HCT116 (cell line): ENCODE results near the gene GPD1L. TPM values are rescaled to one million over a fixed set of nuclear protein-coding genes. Genes with fewer than 3 reads are reported as not detected.

ENCODE experiments used
- ATAC-seq: fragments of 200-7000 bp; cut with Tn5 transposase; 2 replicates; pipeline ENCODE4 v1.9.1; 2020; ENCODE audit warnings: mild to moderate bottlenecking, moderate library complexity
- BruUV-seq: library from RNA; stranded (reverse); fragments of 400-500 nt; replicated peaks from 2 replicates; lab custom pipeline; 2021; lab: Mats Ljungman, UMichigan
- CTCF ChIA-PET: fragments of 300-600 bp; sonication (Branson Sonifier 250); formaldehyde crosslinking; loops from one replicate; lab custom pipeline; 2021; ENCODE audit warnings: antibody characterized with exemption; lab: Charles Lee
- POLR2A ChIA-PET: fragments of 300-600, 350-600 bp; sonication (Branson Sonifier 250); formaldehyde crosslinking; loops from one replicate; lab custom pipeline; 2021; ENCODE audit warnings: antibody characterized with exemption; lab: Charles Lee
- RAD21 ChIA-PET, 2 experiments: fragments of 300-600 bp; sonication (Branson Sonifier 250); formaldehyde crosslinking; loops; one replicate each; lab custom pipeline; 2023; ENCODE audit warnings: low total read pairs in 2 of 2; ENCODE audit not compliant: uncharacterized antibody in 2 of 2, unreplicated experiment in 2 of 2, low non-redundant PET in 1 of 2; lab: Charles Lee
- DNase-seq: peaks from one replicate; pipeline ENCODE4 v3.0.0-alpha.2; 2010; ENCODE audit warnings: low read depth, low spot score
- H2AFZ ChIP-seq: fragments of 200-600 bp; shearing (Covaris generic), sonication (generic); 2 replicates; pipeline ENCODE4 v1.6.1; 2017; ENCODE audit warnings: low read depth, mixed run types, mixed read lengths, antibody characterized with exemption, low read length; ENCODE audit not compliant: poor library complexity, severe bottlenecking
- H3K27ac ChIP-seq: 2 replicates; pipeline ENCODE4 v1.5.1; 2012; ENCODE audit warnings: low read depth, low read length
- H3K27me3 ChIP-seq: fragments of 200-600 bp; sonication (generic); 2 replicates; pipeline ENCODE4 v1.6.1; 2016; ENCODE audit warnings: mixed run types, low read length, mixed read lengths; ENCODE audit not compliant: insufficient read depth
- H3K36me3 ChIP-seq, 2 experiments: fragments of 200-500 bp in 1 of 2; fragments of 200-600 bp in 1 of 2; sonication (Bioruptor generic) in 1 of 2; sonication (generic) in 1 of 2; 2 replicates each; pipeline versions ENCODE4 v1.5.1 to v1.6.1; 2014 to 2016; ENCODE audit warnings: low read length in 2 of 2, inconsistent platforms in 1 of 2, mixed read lengths in 1 of 2, mixed run types in 1 of 2; ENCODE audit not compliant: insufficient read depth in 2 of 2, control insufficient read depth in 1 of 2
- H3K4me1 ChIP-seq, 2 experiments: fragments of 200-600 bp in 1 of 2; sonication (generic) in 1 of 2; 2 replicates each; pipeline versions ENCODE4 v1.5.1 to v1.6.1; 2012 to 2017; ENCODE audit warnings: low read length in 2 of 2, inconsistent platforms in 1 of 2, mild to moderate bottlenecking in 1 of 2, mixed read lengths in 1 of 2, mixed run types in 1 of 2, moderate library complexity in 1 of 2; ENCODE audit not compliant: insufficient read depth in 2 of 2, control insufficient read depth in 1 of 2
- H3K4me2 ChIP-seq: fragments of 200-600 bp; sonication (generic); 2 replicates; pipeline ENCODE4 v1.6.1; 2017; ENCODE audit warnings: mixed run types, low read length, mixed read lengths
- H3K4me3 ChIP-seq, 2 experiments: fragments of 200-600 bp in 1 of 2; sonication (generic) in 1 of 2; replicated peaks in 1 of 2; 2 replicates each; pipeline ENCODE4 v1.5.1; 2011 to 2016; ENCODE audit warnings: low read length in 2 of 2, control low read depth in 1 of 2, low read depth in 1 of 2, mild to moderate bottlenecking in 1 of 2, mixed read lengths in 1 of 2, mixed run types in 1 of 2
- H3K79me2 ChIP-seq: fragments of 200-600 bp; sonication (generic); 2 replicates; pipeline ENCODE4 v1.6.1; 2017; ENCODE audit warnings: mild to moderate bottlenecking, mixed run types, low read length, moderate library complexity, mixed read lengths; ENCODE audit not compliant: insufficient read depth
- H3K9ac ChIP-seq: fragments of 200-600 bp; sonication (generic); 2 replicates; pipeline ENCODE4 v1.6.1; 2016; ENCODE audit warnings: low read length, mixed read lengths
- H3K9me2 ChIP-seq: fragments of 200-600 bp; sonication (generic), shearing (Covaris generic); 2 replicates; pipeline ENCODE4 v1.6.1; 2017; ENCODE audit warnings: mixed run types, mild to moderate bottlenecking, moderate library complexity; ENCODE audit not compliant: insufficient read depth
- H3K9me3 ChIP-seq, 2 experiments: fragments of 200-500 bp in 1 of 2; fragments of 200-600 bp in 1 of 2; sonication (Bioruptor generic) in 1 of 2; sonication (generic) in 1 of 2; 2 replicates each; pipeline ENCODE4 v1.6.1; 2014 to 2017; ENCODE audit warnings: low read length in 2 of 2, mixed read lengths in 2 of 2, inconsistent platforms in 1 of 2, low read depth in 1 of 2, mild to moderate bottlenecking in 1 of 2, mixed run types in 1 of 2, moderate library complexity in 1 of 2; ENCODE audit not compliant: control insufficient read depth in 1 of 2, insufficient read depth in 1 of 2
- H4K20me1 ChIP-seq: fragments of 200-600 bp; sonication (generic), shearing (Covaris generic); 2 replicates; pipeline ENCODE4 v1.6.1; 2017; ENCODE audit warnings: mixed run types, mild to moderate bottlenecking, moderate library complexity; ENCODE audit not compliant: insufficient read depth
- ATF3 ChIP-seq: IDR thresholded peaks from 2 replicates; pipeline ENCODE4 v1.6.1; 2012
- EGR1 ChIP-seq: IDR thresholded peaks from 2 replicates; pipeline ENCODE4 v1.6.1; 2012; ENCODE audit warnings: low read depth
- EZH2 ChIP-seq: fragments of 200-600 bp; sonication (generic); IDR thresholded peaks from 2 replicates; pipeline ENCODE4 v1.6.1; 2017; ENCODE audit warnings: antibody characterized with exemption, mixed run types
- EZH2phosphoT487 ChIP-seq: fragments of 200-600 bp; IDR thresholded peaks from 2 replicates; pipeline ENCODE4 v1.6.1; 2018; ENCODE audit warnings: antibody characterized with exemption, borderline replicate concordance
- JUND ChIP-seq: IDR thresholded peaks from 2 replicates; pipeline ENCODE4 v1.6.1; 2012
- POLR2A ChIP-seq: IDR thresholded peaks from 2 replicates; pipeline ENCODE4 v1.7.0; 2011; ENCODE audit warnings: borderline replicate concordance; ENCODE audit not compliant: insufficient read depth, insufficient read length; ENCODE audit errors: extremely low read depth
- REST ChIP-seq: IDR thresholded peaks from 2 replicates; pipeline ENCODE4 v1.6.1; 2012; ENCODE audit warnings: low read depth
- SRF ChIP-seq: IDR thresholded peaks from 2 replicates; pipeline ENCODE4 v1.6.1; 2012; ENCODE audit warnings: low read depth
- ZNF274 ChIP-seq: fragments of 200-500 bp; sonication (Bioruptor generic); IDR thresholded peaks from 2 replicates; pipeline ENCODE4 v1.6.1; 2014; ENCODE audit warnings: mild to moderate bottlenecking, low read depth, low read length, inconsistent platforms
- intact Hi-C: fragments of 100-400 bp; cut with micrococcal nuclease; formaldehyde crosslinking; loops from 2 replicates; pipeline ENCODE4 v1.10.0; 2022
- total RNA-seq: library from RNA; stranded (reverse); gene quantifications from one replicate; pipeline ENCODE4 v1.2.1, GENCODE V29; 2021; ENCODE audit not compliant: unreplicated experiment

Gene GPD1L
- total RNA-seq, 1 experiment from 2014 or later = 21.9 TPM

- POLR2A ChIA-PET = no interaction called here
- H3K27me3 ChIP-seq = no peaks in the 10 kb centered on the region; the same call in 1 of the 2 replicates
- RAD21 ChIA-PET = no interaction called here
- no peak for DNase-seq
- H2AFZ ChIP-seq = no peak overlapping the region
- H3K4me2 ChIP-seq = no peak overlapping the region
- TF ChIP-seq ATF3 (no peak), REST (no peak), POLR2A (no peak), EZH2 (no peak), ZNF274 (no peak), JUND (no peak), EGR1 (no peak), EZH2phosphoT487 (no peak), SRF (no peak)
- TF ChIP-seq, all 23 proteins: peak for 0
- ATAC-seq = no peak
- no TSS peak for BruUV-seq
- intact Hi-C loops = no loop called here
- Histone ChIP-seq H3K9me3 (no peaks in the 10 kb centered on the region), H3K36me3 (no peaks in the 10 kb centered on the region), H3K79me2 (no peaks in the 10 kb centered on the region), H3K27ac (no peak overlapping the region), H3K4me3 (no peak overlapping the region), H3K4me1 (peaks cover 7 to 8% of the 10 kb centered on the region in 2 experiments; a peak in 3 of 4 replicates), H3K9ac (no peak overlapping the region), H3K9me2 (no peaks in the 10 kb centered on the region), H4K20me1 (no peaks in the 10 kb centered on the region)
- CTCF ChIA-PET = no interaction called here
These were observed 94.8 kb downstream of the GPD1L start for GRCh38 chr3:32200992-32201758.
